ENCODE results near the gene RCSD1.

The RCSD1 gene

DNA sequence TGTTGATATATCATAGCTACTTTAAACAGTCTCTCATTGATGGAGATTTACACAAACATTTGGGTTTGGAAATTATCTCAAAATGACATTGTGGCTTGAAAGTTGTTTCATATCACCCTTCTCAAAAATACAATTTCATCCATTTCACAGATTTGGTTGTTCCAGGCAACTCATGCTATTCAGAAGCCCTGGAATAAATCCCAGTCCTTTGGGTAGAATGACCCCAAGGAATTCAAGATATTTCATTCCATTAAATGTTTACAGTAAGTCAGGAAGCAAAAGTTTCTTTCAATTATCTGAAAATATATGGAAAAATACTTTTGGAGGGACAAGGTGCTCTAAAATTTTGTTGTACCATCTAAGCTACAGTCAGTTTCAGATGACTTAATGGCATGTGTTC is 118.9 kb downstream of the RCSD1 start:
- no peak overlapping the region for H3K4ac ChIP-seq (ENCODE audit: low read length)
- H3K18ac ChIP-seq (ENCODE audit: low read length): no peak overlapping the region
- no peak overlapping the region for H2BK15ac ChIP-seq (ENCODE audit: low read length)
- DNase-seq (ENCODE audit: low spot score): no peak
- H3K27ac ChIP-seq (replicated peaks; ENCODE audit: low read length): no peak overlapping the region
- no peak overlapping the region for H2BK5ac ChIP-seq (ENCODE audit: low read length)
- H3K4me3 ChIP-seq (ENCODE audit: low read length in 2 of 2): no peak overlapping the region
- no peak overlapping the region for H2AK5ac ChIP-seq (ENCODE audit: low read depth, low read length)
- H3K4me1 ChIP-seq (ENCODE audit: control insufficient read depth in 2 of 2, insufficient read depth in 1 of 2, low read depth in 1 of 2, low read length in 2 of 2): no peaks in the 10 kb centered on the region
- peaks cover 0 to 9% of the 10 kb centered on the region in 2 donors for H3K36me3 ChIP-seq (replicated peaks in 1 of 2; ENCODE audit: control insufficient read depth in 2 of 2, insufficient read depth in 2 of 2, low read length in 2 of 2)
- no peaks in the 10 kb centered on the region for H3K9me3 ChIP-seq (replicated peaks in 1 of 2; ENCODE audit: control insufficient read depth in 2 of 2, insufficient read depth in 1 of 2, low read depth in 1 of 2, low read length in 2 of 2)
- no peaks in the 10 kb centered on the region for H3K27me3 ChIP-seq (ENCODE audit: control insufficient read depth in 3 of 3, insufficient read depth in 3 of 3, low read depth in 1 of 3, low read length in 3 of 3)
- H3K9ac ChIP-seq (ENCODE audit: low read depth, low read length, poor library complexity): no peak overlapping the region
- no peak overlapping the region for H2BK120ac ChIP-seq (ENCODE audit: low read depth, low read length)
- H3K79me1 ChIP-seq (ENCODE audit: low read depth, low read length): no peaks in the 10 kb centered on the region
- no peak overlapping the region for H2BK12ac ChIP-seq (ENCODE audit: low read length)
- no peak overlapping the region for H4K8ac ChIP-seq (ENCODE audit: low read depth, low read length)
- no peak overlapping the region for H3K4me2 ChIP-seq (ENCODE audit: insufficient read depth, low read length, poor library complexity, severe bottlenecking)
- H2AFZ ChIP-seq (ENCODE audit: low read length): no peak overlapping the region
- no peak overlapping the region for H3K23ac ChIP-seq (ENCODE audit: low read depth, low read length, poor library complexity)
- H4K91ac ChIP-seq (ENCODE audit: low read depth, low read length, poor library complexity): no peak overlapping the region
- H3K14ac ChIP-seq (ENCODE audit: low read length): no peak overlapping the region

- Histone ChIP-seq H2BK12ac (ENCODE audit: low read length) (no peak overlapping the region), H2BK5ac (ENCODE audit: low read length) (no peak overlapping the region), H3K18ac (ENCODE audit: low read length) (no peak overlapping the region), H3K9ac (ENCODE audit: low read depth, low read length, poor library complexity) (no peak overlapping the region), H4K91ac (ENCODE audit: low read depth, low read length, poor library complexity) (no peak overlapping the region), H3K9me3 (replicated peaks in 1 of 2; ENCODE audit: control insufficient read depth in 2 of 2, insufficient read depth in 1 of 2, low read depth in 1 of 2, low read length in 2 of 2) (no peaks in the 10 kb centered on the region), H3K27ac (replicated peaks; ENCODE audit: low read length) (no peak overlapping the region), H3K36me3 (replicated peaks in 1 of 2; ENCODE audit: control insufficient read depth in 2 of 2, insufficient read depth in 2 of 2, low read length in 2 of 2) (peaks cover 0 to 9% of the 10 kb centered on the region in 2 donors), H3K27me3 (ENCODE audit: control insufficient read depth in 3 of 3, insufficient read depth in 3 of 3, low read depth in 1 of 3, low read length in 3 of 3) (no peaks in the 10 kb centered on the region), H3K79me1 (ENCODE audit: low read depth, low read length) (no peaks in the 10 kb centered on the region), H3K4ac (ENCODE audit: low read length) (no peak overlapping the region), H3K4me3 (ENCODE audit: low read length in 2 of 2) (no peak overlapping the region), H2AK5ac (ENCODE audit: low read depth, low read length) (no peak overlapping the region), H2AFZ (ENCODE audit: low read length) (no peak overlapping the region), H4K8ac (ENCODE audit: low read depth, low read length) (no peak overlapping the region), H2BK15ac (ENCODE audit: low read length) (no peak overlapping the region), H3K4me1 (ENCODE audit: control insufficient read depth in 2 of 2, insufficient read depth in 1 of 2, low read depth in 1 of 2, low read length in 2 of 2) (no peaks in the 10 kb centered on the region), H3K4me2 (ENCODE audit: insufficient read depth, low read length, poor library complexity, severe bottlenecking) (no peak overlapping the region), H3K23ac (ENCODE audit: low read depth, low read length, poor library complexity) (no peak overlapping the region), H3K14ac (ENCODE audit: low read length) (no peak overlapping the region), H2BK120ac (ENCODE audit: low read depth, low read length) (no peak overlapping the region)
- WGBS, 2 donors (ENCODE audit: extremely low coverage in 2 of 2, insufficient read length in 2 of 2, insufficient replicate concordance in 1 of 2): no CpG with 5 or more reads among the region's 2 CpGs
- DNase-seq (ENCODE audit: low spot score): no peak
Observed at GRCh38 chr1:167749741-167750140, 119.7 kb downstream of the RCSD1 start.

GRCh38 chr1:167750641-167751040 is 120.6 kb downstream of the RCSD1 start:
- Histone ChIP-seq H2BK12ac (ENCODE audit: low read length) (no peak overlapping the region), H3K18ac (ENCODE audit: low read length) (no peak overlapping the region), H4K91ac (ENCODE audit: low read depth, low read length, poor library complexity) (no peak overlapping the region), H3K23ac (ENCODE audit: low read depth, low read length, poor library complexity) (no peak overlapping the region), H2AFZ (ENCODE audit: low read length) (no peak overlapping the region), H3K27me3 (ENCODE audit: control insufficient read depth in 3 of 3, insufficient read depth in 3 of 3, low read depth in 1 of 3, low read length in 3 of 3) (no peaks in the 10 kb centered on the region), H4K8ac (ENCODE audit: low read depth, low read length) (no peak overlapping the region), H3K4me3 (ENCODE audit: low read length in 2 of 2) (no peak overlapping the region), H2BK5ac (ENCODE audit: low read length) (no peak overlapping the region), H3K36me3 (replicated peaks in 1 of 2; ENCODE audit: control insufficient read depth in 2 of 2, insufficient read depth in 2 of 2, low read length in 2 of 2) (peaks cover 0 to 5% of the 10 kb centered on the region in 2 donors), H3K4ac (ENCODE audit: low read length) (no peak overlapping the region), H2BK15ac (ENCODE audit: low read length) (no peak overlapping the region), H3K4me1 (ENCODE audit: control insufficient read depth in 2 of 2, insufficient read depth in 1 of 2, low read depth in 1 of 2, low read length in 2 of 2) (no peaks in the 10 kb centered on the region), H2AK5ac (ENCODE audit: low read depth, low read length) (no peak overlapping the region), H3K27ac (replicated peaks; ENCODE audit: low read length) (no peak overlapping the region), H3K79me1 (ENCODE audit: low read depth, low read length) (no peaks in the 10 kb centered on the region), H2BK120ac (ENCODE audit: low read depth, low read length) (no peak overlapping the region), H3K9me3 (replicated peaks in 1 of 2; ENCODE audit: control insufficient read depth in 2 of 2, insufficient read depth in 1 of 2, low read depth in 1 of 2, low read length in 2 of 2) (no peaks in the 10 kb centered on the region), H3K4me2 (ENCODE audit: insufficient read depth, low read length, poor library complexity, severe bottlenecking) (no peak overlapping the region), H3K9ac (ENCODE audit: low read depth, low read length, poor library complexity) (no peak overlapping the region), H3K14ac (ENCODE audit: low read length) (no peak overlapping the region)
- no CpG with 5 or more reads among the region's 2 CpGs for WGBS, 2 donors (ENCODE audit: extremely low coverage in 2 of 2, insufficient read length in 2 of 2, insufficient replicate concordance in 1 of 2)
- no peak for DNase-seq (ENCODE audit: low spot score)

DNA sequence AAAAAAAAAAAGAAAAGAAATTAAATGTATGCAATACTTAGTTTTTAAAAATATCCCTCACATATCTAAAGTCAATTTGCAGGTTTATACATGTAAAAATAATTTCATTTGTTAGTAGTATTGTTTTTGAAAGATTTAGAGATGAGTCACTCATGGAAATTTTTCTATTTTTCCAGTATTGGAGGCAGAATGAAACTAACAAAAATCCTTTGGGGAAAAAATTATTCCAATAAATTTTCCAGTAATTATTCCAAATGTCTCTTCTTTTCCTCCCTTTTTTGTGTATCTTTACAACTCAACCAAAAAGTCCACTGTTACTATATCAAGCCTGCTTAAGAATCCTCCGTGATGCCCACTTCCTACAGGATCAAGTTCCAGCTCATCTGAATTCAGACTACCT is 121.6 kb downstream of the RCSD1 start:
- H2BK15ac ChIP-seq (ENCODE audit: low read length): no peak overlapping the region
- no peak overlapping the region for H3K9ac ChIP-seq (ENCODE audit: low read depth, low read length, poor library complexity)
- DNase-seq (ENCODE audit: low spot score): no peak
- H2BK5ac ChIP-seq (ENCODE audit: low read length): no peak overlapping the region
- H3K23ac ChIP-seq (ENCODE audit: low read depth, low read length, poor library complexity): no peak overlapping the region
- no peak overlapping the region for H2BK120ac ChIP-seq (ENCODE audit: low read depth, low read length)
- no peak overlapping the region for H2BK12ac ChIP-seq (ENCODE audit: low read length)
- H3K4me2 ChIP-seq (ENCODE audit: insufficient read depth, low read length, poor library complexity, severe bottlenecking): no peak overlapping the region
- H3K27ac ChIP-seq (replicated peaks; ENCODE audit: low read length): no peak overlapping the region
- H3K27me3 ChIP-seq (ENCODE audit: control insufficient read depth in 3 of 3, insufficient read depth in 3 of 3, low read depth in 1 of 3, low read length in 3 of 3): no peaks in the 10 kb centered on the region
- H3K9me3 ChIP-seq (replicated peaks in 1 of 2; ENCODE audit: control insufficient read depth in 2 of 2, insufficient read depth in 1 of 2, low read depth in 1 of 2, low read length in 2 of 2): no peaks in the 10 kb centered on the region
- H3K36me3 ChIP-seq (replicated peaks in 1 of 2; ENCODE audit: control insufficient read depth in 2 of 2, insufficient read depth in 2 of 2, low read length in 2 of 2): peaks cover 0 to 5% of the 10 kb centered on the region in 2 donors
- H3K4me3 ChIP-seq (ENCODE audit: low read length in 2 of 2): no peak overlapping the region
- no CpG with 5 or more reads among the region's 1 CpG for WGBS, 2 donors (ENCODE audit: extremely low coverage in 2 of 2, insufficient read length in 2 of 2, insufficient replicate concordance in 1 of 2)
- no peak overlapping the region for H3K18ac ChIP-seq (ENCODE audit: low read length)
- no peaks in the 10 kb centered on the region for H3K79me1 ChIP-seq (ENCODE audit: low read depth, low read length)
- peaks cover 0 to under 1% of the 10 kb centered on the region in 2 donors for H3K4me1 ChIP-seq (ENCODE audit: control insufficient read depth in 2 of 2, insufficient read depth in 1 of 2, low read depth in 1 of 2, low read length in 2 of 2)
- no peak overlapping the region for H2AK5ac ChIP-seq (ENCODE audit: low read depth, low read length)
- no peak overlapping the region for H3K4ac ChIP-seq (ENCODE audit: low read length)
- no peak overlapping the region for H4K91ac ChIP-seq (ENCODE audit: low read depth, low read length, poor library complexity)
- no peak overlapping the region for H4K8ac ChIP-seq (ENCODE audit: low read depth, low read length)
- no peak overlapping the region for H2AFZ ChIP-seq (ENCODE audit: low read length)
- H3K14ac ChIP-seq (ENCODE audit: low read length): no peak overlapping the region
